ENCODE data around the gene TLCD1. TPM values are rescaled to one million over a fixed set of nuclear protein-coding genes. Genes with fewer than 3 reads are reported as not detected.

The TLCD1 gene
- total and polyA plus RNA-seq, 2 of the 8 experiments (the other 6 are each of a cell fraction or from before 2014, with no cell fraction given) = 40.7 to 128 TPM

GRCh38 chr17:28728364-28729200, 2.5 kb upstream of the TLCD1 start, which contains the start of gene NEK8:
TSS of gene NEK8 (plus strand) at chr17:28728788. CDS start at chr17:28728814, 26 bp downstream.
- peak in 1 of 2 experiments; percentile 99 for DNase-seq (ENCODE audit: low read depth in 1 of 2, low spot score in 2 of 2)
- Histone ChIP-seq H4K20me1 (replicated peaks in 1 of 2; ENCODE audit: control insufficient read depth in 1 of 2, insufficient read depth in 2 of 2, low read length in 2 of 2) (peaks cover 0 to 3% of the 10 kb centered on the region in 2 experiments), H3K18ac (ENCODE audit: extremely low read depth, low read length) (peak within 1 kb of the TSS; percentile 99), H3K27me3 (replicated peaks in 1 of 4; ENCODE audit: control insufficient read depth in 3 of 4, extremely low read depth in 1 of 4, insufficient read depth in 3 of 4, low read length in 3 of 4) (no peaks in the 10 kb centered on the region), H4K5ac (ENCODE audit: insufficient read length, low read depth, low read length) (peak within 1 kb of the TSS; percentile 96), H3K79me1 (ENCODE audit: low read depth, low read length) (no peaks in the 10 kb centered on the region; the same call in 1 of the 2 replicates), H3K79me2 (ENCODE audit: control insufficient read depth in 1 of 2, insufficient read depth in 2 of 2, low read length in 2 of 2) (peaks cover 0 to 7% of the 10 kb centered on the region in 2 experiments; a peak in 1 of 4 replicates), H3K4ac (replicated peaks; ENCODE audit: insufficient read length, low read depth, low read length) (peak within 1 kb of the TSS; percentile 99), H3K4me2 (ENCODE audit: insufficient read depth in 1 of 2, low read depth in 2 of 2, low read length in 2 of 2) (peak within 1 kb of the TSS; percentile 70 to 80), H4K91ac (replicated peaks; ENCODE audit: insufficient read length, low read length) (peak within 1 kb of the TSS; percentile 96), H2BK20ac (ENCODE audit: low read length) (peak within 1 kb of the TSS; percentile 86; the same call in 1 of the 2 replicates), H3K14ac (ENCODE audit: insufficient read length) (no peak within 1 kb of the TSS), H3K56ac (replicated peaks; ENCODE audit: insufficient read length, low read depth, low read length) (peak within 1 kb of the TSS; percentile 95), H3K9ac (replicated peaks in 1 of 4; ENCODE audit: extremely low read depth in 1 of 4, low read depth in 3 of 4, low read length in 3 of 4) (peak within 1 kb of the TSS; percentile 79 to 89 (median 86)), H2BK5ac (ENCODE audit: low read depth, low read length) (peak within 1 kb of the TSS; percentile 99), H3K9me3 (ENCODE audit: insufficient read depth in 2 of 2, low read depth in 1 of 2, low read length in 1 of 2) (no peaks in the 10 kb centered on the region), H2BK120ac (replicated peaks; ENCODE audit: low read depth, low read length) (peak within 1 kb of the TSS; percentile 92), H3K4me1 (replicated peaks in 1 of 4; ENCODE audit: control insufficient read depth in 3 of 4, insufficient read depth in 4 of 4, low read length in 3 of 4) (0 out of 7 replicates have a peak, but pooled peaks cover 0 to 4% (median 0%) of the 10 kb centered on the region in 4 experiments), H3K4me3 (ENCODE audit: extremely low read depth in 1 of 4, insufficient read depth in 2 of 4, low read depth in 3 of 4, low read length in 4 of 4) (peak within 1 kb of the TSS; percentile 81 to 97 (median 89)), H3K23me2 (ENCODE audit: low read depth, low read length) (peaks cover 13% of the 10 kb centered on the region; the same call in 1 of the 2 replicates), H2BK12ac (ENCODE audit: low read depth, low read length) (peak within 1 kb of the TSS; percentile 94), H2AFZ (ENCODE audit: low read length) (no peak within 1 kb of the TSS), H4K8ac (ENCODE audit: extremely low read depth, insufficient read depth, low read length) (peak within 1 kb of the TSS; percentile 97), H2AK5ac (ENCODE audit: low read depth, low read length) (peak within 1 kb of the TSS; percentile 60; the same call in 1 of the 2 replicates), H3K36me3 (ENCODE audit: control insufficient read depth in 2 of 4, insufficient read depth in 4 of 4, low read length in 3 of 4) (peaks cover under 1 to 16% (median 12%) of the 10 kb centered on the region in 4 experiments), H3K27ac (ENCODE audit: low read depth, low read length) (peak within 1 kb of the TSS; percentile 93), H3K23ac (ENCODE audit: insufficient read length) (peak within 1 kb of the TSS; percentile 32), H2BK15ac (ENCODE audit: low read length) (peak within 1 kb of the TSS; percentile 72; the same call in 1 of the 2 replicates)
- FAIRE-seq = no peak
- POLR2A ChIA-PET (ENCODE audit: partially characterized antibody) = interaction anchor here (0.6 to 17.6 kb wide), 25 partner anchors 9 to 1199 kb away, joined by 3 to 813 read pairs (median 5); partner anchors contain the start of genes BLTP2, DHRS13, FLOT2 and PHF12
- 3% methylated on average over 47 of the region's 64 CpGs; no CpG with 5 or more reads in 1 of the 2 experiments for WGBS, 2 experiments (ENCODE audit: extremely low coverage in 1 of 2, insufficient coverage in 1 of 2, insufficient read length in 1 of 2, insufficient replicate concordance in 2 of 2, low coverage in 1 of 2, low lambda C conversion rate in 2 of 2, missing lambda C conversion rate in 1 of 2)
- CTCF ChIA-PET (ENCODE audit: partially characterized antibody) = interaction anchor here (0.9 to 16.9 kb wide), 23 partner anchors 13 to 389 kb away, joined by 3 to 316 read pairs (median 9); partner anchors contain the start of genes DHRS13, FLOT2, PROCA1 and TRAF4
- TF ChIP-seq POLR2AphosphoS5 (IDR thresholded peaks at IDR 0.05; ENCODE audit: low read depth, low read length) (peak; percentile 64; the same call in 1 of the 2 replicates), NRF1 (IDR thresholded peaks at IDR 0.05; ENCODE audit: low read depth, low read length) (0 out of 2 replicates have a peak, but pooled peaks have one; percentile 10), POU5F1 (IDR thresholded peaks at IDR 0.05; ENCODE audit: low read depth, low read length) (no peak), GTF2F1 (IDR thresholded peaks at IDR 0.05; ENCODE audit: borderline replicate concordance, low read depth, low read length) (no peak), ZNF274 (IDR thresholded peaks at IDR 0.05; ENCODE audit: borderline replicate concordance, extremely low read depth, low read length) (no peak), YY1 (IDR thresholded peaks at IDR 0.05; ENCODE audit: low read depth, low read length) (0 out of 2 replicates have a peak, but pooled peaks have one; percentile 37), RBBP5 (IDR thresholded peaks at IDR 0.05; ENCODE audit: borderline replicate concordance, low read depth, low read length) (0 out of 2 replicates have a peak, but pooled peaks have one; percentile 10), GABPA (IDR thresholded peaks at IDR 0.05; ENCODE audit: borderline replicate concordance, insufficient read depth, low read length) (0 out of 2 replicates have a peak, but pooled peaks have one; percentile 20), RAD21 (IDR thresholded peaks at IDR 0.05 in 1 of 2, conservative IDR thresholded peaks at IDR 0.05 in 1 of 2; ENCODE audit: low read depth in 2 of 2, low read length in 2 of 2) (no peak), BACH1 (IDR thresholded peaks at IDR 0.05; ENCODE audit: low read length) (peak; percentile 78; the same call in 1 of the 2 replicates)
